ENCODE data around the gene MAPK1IP1L.

The MAPK1IP1L gene

DNA sequence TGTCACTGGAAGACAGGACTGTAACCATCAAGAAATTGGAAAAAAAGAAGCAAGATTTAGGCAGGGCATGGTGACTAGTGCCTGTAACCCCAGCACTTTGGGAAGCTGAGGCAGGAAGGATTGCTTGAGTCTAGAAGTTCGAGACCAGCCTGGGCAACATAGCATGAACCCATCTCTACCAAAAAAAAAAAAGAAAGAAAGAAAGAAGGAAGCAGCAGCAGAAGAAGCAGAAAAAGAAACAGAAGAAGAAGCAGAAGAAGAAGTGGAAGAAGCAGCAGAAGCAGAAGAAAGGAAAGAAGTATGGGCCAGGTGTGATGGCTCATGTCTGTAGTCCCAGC is 47.1 kb downstream of the MAPK1IP1L start:
- DNase-seq = no peak

DNA sequence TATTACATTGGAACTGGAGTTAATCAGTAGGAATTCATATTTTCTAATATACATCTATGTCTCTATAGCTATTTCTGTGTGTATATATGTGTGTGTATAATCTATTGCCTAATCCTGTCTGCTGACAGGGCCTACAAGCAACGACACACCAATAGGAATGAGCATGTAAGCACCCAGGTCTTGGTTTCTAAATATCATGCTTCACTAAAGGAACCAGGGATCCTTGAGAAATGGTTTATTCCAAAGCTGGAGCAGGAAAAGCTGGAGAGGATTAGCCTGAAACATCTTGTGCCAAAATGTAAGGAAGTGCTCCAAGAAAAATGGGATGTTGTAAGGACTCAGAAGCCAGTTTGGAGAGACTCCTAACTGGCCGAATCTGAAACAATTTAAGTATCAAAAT is 48.3 kb downstream of the MAPK1IP1L start:
- DNase-seq = no peak

DNA sequence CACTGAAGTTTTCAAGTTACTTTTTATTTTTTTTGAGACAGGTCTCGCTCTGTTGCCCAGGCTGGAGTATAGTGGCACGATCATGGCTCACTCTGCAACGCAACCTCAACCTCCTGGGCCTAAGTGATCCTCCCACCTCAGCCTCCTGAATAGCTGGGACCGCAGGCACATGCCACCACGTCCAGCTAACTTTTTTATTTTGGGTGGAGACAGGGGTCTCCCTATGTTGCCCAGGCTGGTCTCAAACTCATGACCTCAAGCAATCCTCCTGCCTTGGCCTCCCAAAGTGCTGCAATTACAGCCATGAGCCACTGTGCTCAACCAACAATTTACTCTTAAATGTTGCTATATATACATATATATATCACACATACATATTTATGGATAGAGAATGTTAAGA is 50.3 kb downstream of the MAPK1IP1L start:
- DNase-seq = no peak

DNA sequence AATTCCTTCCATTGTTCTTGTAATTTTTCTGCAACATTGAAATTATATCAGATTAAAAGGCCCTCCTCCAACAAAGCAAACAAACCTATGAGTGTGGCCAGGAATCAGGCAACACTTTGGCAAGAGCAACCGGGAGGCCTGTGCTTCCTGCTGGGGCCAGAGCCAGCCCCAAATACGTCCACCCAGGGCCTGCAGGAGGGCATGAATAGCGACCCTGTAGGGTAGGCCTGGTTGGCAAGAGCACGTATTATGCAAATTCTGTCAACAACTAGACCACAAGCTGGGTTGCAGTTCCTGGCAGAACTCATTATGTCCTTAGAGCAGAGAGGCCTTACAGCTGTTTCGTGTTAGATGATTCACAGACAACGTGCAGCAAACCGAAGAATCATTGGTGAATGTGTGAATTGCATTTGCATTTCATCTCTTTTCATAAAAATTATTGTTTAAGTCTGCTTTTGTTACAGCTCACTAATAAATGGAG is 50.7 kb downstream of the MAPK1IP1L start:
- peak; percentile 90 for DNase-seq

DNA sequence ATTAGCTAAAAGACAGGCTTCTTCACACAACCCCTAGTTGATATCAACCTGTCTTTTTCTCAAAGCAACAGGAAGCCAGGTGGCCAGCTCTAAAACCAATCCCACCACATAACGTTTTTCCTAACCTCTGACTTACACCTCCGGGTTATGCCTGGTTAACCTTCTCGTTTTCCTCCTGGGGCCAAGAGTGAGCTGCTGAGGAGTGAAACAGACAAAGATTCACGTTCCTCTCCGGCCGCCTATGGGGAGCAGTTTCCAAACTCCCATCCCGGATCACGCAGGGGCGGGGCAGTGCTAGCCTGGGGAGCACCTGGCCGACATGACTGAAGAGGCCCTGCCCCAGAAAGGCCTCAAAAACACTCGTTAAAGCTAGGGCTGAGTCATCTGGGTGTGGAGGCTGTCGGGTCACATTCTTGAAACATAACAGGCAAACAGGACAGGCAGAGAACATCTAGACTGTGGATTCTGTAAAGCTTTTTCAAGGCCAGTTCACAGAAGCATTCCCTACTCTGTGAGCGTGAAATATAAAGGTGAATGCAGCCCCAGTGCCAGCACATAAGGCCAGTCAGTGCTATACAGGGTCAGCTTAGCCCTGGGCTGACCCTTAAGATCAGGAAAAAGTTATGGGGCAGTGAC is 51.7 kb downstream of the MAPK1IP1L start:
- DNase-seq = peak; percentile 83

DNA sequence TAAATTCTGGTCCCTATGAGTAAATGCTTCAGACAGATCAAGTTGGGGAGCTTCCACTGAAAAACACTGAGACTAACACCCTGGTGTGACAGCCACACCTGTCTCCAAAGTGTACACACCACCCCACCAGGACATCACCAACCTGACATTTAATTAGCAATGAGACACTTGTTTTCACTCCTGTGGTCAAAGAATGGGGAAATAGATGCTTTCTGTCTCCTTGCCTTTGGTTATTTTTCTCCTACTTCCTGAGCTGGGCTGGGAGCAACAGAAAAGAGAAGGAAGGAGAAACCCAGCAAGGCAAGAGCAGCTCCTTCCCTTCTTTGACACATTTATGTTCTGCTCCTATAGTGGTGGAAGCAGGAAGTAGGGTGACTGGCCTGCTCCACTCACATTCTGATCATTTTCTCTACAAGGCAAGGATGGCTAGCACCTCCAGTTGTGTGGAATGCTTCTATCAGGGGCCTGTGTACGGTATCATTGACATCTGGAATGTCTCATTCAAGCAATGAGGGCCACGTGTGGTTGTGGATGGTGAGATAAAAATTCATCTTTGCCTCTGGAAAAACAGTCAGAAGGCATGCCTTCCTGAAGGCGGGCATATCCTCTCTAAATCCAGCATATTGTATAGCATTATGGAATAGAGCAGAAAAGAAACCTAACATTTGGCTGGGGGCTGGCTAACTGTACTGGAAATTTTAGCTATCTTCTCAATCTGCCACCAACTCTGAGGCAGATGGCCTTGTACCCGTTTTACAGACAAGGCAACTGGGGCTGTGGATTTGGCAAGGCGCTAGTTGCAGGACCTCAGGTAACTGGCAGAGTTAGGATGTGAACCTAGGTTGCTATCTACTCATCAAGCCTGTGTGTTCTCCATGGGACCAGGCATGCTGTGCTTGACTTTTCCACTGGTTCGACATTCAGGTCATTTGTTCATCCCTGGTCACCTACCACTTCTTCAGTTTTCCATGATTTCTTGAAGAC is 52.8 kb downstream of the MAPK1IP1L start:
- no peak for DNase-seq

DNA sequence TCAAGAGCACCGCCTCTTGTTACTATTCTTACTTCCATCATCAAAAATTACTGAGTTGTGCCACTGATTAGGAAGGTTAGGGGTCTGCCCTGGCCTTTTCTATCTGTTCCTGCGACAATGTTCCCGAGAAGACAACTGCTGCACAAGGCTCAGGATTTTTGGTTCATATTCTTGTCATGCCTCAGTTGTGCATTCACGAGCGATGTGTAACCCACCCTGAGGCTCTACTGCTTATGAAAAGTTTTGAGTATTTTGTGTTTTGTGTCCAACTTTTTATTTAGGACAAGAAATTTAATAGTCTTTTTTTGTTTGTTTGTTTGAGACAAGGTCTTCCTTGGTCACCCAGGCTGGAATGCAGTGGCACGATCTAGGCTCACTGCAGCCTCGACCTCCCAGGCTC is 54.5 kb downstream of the MAPK1IP1L start:
- no peak for DNase-seq

DNA sequence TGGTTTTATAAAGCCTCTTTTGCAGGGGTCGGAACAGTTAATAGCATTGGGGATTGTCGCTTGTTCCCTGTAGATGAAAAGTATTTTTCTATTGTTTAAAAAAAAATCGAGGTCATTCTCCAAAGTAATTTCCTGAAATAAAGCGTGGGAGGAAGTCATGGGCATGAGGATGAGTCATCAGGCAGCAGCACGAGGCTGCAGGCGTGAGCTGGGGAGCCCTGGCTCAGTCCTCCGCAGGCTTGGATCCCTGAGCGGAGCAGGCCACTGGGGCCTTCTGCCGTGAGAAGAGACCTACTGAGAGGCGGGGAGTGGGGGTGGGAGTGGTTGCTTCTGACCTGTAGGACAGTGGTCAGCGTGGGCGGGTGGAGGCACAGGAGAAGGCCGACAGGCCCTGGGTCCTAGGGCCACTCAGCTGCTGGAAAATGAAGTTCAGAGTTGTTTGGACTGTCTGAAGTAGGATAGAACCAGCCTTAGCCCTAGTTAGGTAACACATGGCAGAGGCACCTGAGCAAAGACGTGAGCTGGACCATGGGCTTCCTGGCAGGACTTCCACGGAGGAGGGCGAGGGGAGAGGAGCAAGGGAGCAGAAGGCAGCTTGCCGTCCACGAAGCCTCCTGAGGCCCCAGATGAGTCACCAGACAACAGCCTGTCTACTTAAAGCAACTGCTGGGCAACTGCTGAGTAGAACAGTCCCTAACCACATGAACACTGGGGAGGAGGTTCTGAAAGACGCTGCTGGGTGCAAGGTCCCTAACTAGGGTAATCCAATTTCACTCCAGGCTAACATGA is 56.5 kb downstream of the MAPK1IP1L start:
- peak; percentile 81 for DNase-seq

DNA sequence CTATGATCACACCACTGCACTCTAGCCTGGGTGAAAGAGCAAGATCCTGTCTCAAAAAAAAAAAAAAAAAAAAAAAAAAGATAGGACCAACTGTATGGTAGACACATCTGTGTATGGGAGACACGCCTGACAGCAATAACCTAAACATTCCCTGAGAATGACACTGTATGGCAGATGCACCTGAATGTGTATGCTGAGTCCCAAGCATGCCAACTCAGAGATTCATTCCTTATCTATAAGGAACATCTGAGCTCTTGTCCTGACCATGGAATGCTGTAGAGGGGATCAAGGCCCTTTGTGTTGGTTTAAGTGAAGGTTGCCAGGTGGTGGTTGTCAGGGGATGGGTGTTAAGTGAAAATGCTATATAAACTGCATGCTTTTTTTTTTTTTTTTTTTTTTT is 58.4 kb downstream of the MAPK1IP1L start:
- DNase-seq = no peak

DNA sequence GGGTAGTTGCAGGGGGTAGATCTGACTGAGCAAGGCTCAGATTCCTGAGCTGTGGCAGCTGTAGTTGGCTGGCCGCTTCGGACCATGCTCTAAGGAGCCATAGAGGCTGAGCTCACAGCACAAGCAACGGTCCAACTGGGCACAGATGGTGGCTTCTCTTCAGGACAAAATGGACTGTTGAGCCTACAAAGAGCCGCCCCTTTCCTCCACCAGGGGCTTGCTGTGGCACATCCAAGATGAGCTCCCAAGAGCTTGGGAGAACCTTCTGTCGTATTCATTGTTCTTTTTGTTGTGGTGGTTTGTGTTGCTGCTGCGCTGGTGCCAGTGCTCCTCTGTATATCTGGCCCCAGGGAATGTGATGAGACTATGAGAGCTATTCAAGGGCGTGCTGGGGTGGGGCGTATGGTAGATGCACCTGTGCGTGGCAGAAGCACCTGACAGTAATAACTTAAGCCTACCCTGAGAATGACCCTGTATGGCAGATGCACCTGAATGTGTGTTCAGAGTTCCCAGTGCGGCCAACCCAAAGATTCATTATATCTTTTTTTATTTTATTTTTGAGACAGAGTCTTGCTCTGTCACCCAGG is 59.8 kb downstream of the MAPK1IP1L start:
- DNase-seq = no peak

DNA sequence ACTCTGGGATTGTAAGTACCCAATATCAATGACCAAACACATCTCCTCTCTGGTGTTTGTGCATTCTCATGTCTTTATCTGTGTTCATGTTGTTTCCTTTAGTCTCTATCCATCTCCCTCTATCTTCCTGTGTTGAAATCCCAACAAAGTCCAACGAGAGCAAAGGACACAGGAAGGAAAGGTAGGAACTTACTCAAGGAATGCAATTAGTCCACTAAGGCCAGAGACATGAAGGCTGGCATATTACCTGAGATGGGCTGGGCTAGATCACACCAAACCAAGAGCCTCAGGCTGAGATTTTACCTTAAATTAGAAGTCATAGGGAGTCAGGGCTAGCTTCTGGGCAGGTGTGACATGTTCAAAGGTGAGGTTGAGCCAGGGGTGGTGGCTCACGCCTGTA is 63.3 kb downstream of the MAPK1IP1L start:
- no peak for DNase-seq

DNA sequence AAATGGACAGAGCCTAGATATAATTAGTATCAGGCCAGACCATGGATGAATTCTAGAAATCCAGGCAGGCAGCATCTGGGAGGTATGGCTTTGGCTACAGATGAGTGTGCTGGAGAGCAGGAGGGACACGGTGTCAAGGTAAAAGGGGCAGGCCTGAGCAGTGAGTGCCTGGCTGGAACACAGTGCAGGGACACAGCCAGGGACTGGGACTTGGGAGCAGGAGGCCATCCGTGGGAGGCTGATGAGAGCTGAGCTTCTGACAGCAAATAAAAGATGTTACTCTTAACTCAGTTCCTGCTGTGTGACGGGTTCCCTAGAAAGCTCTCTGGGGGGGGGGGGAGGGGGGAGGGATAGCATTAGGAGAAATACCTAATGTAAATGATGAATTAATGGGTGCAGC is 64.0 kb downstream of the MAPK1IP1L start:
- no peak for DNase-seq

DNA sequence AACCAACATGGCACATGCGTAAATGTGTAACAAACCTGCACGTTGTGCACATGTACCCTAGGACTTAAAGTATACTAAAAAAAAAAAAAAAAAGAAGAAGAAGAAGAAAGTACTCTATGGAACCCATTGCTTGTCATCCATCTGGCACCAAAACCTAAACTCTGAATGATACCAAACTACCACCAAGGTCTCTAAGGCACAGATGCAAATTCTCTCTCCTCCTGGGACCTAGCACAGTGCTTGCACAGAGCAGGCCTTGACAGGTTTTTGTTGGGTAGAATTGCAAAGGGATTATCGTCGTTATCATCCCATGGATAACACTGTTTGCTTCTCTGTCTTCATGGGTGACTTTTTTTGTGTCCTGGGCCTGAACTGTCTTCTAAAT is 64.4 kb downstream of the MAPK1IP1L start:
- no peak for DNase-seq

DNA sequence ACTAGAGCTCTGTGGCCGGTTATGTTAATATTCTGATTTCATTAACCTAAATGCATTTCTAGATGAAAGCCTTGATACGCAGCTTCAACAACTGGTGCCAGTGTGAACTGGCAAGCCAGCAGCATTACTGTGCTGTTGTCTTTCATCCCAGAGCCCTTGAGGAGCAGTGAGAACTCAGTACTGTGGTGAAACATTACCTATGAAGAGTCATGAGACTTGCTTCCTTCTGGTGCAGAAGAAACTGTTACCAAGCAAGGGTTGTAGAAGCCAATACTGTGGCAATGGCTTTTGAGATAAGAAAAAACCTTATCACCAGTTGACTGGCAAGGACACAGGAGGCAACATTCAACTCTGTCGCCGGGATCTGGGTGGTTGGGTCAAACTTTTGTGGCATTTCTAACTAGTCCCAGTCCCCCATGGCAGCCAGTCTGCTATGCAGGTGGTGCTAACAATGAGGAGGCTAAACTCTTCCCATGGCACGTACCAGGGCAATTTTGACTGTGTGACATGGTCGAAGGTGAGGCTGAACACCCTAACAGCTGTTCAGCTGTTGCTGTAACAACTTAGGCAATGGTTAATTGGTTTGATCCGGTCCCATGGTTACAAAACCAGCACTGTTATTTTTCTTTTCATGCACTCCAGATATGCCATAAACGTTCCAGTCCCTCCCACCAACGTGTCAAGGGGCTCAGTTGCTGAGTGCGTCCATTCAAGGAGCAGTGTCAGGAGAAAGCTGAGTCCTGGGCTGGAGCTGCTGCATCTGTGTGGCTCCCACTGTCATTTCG is 65.0 kb downstream of the MAPK1IP1L start:
- DNase-seq = no peak

DNA sequence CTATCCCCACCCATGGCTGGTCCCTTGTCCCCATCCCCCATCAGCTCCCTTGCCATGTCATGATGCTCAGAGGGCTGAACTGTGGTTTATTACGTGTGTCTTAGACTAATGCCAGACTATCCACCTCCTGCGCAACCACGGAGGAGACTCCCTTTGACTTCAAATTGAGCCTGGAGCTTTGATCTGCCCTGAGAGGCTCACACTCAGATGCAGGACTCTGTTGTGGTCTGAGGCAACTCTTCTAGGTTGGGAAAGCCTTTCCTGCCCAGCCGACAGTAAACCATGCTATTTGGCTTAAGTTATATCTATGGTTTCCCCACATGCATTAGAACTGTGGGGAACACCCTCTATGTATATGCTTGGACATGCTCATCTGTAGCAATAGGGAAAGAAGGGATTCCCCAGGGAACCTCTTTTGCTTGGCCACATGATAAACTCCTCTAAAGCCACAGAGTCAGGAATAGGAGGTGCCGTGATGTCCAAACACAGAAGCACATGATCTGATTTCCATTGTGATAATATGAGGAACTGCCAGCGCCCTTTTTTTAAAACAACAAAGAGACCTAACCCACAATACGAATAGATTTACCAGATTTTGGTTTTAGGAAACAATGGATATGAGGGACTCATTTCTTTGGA is 66.5 kb downstream of the MAPK1IP1L start:
- no peak for DNase-seq

DNA sequence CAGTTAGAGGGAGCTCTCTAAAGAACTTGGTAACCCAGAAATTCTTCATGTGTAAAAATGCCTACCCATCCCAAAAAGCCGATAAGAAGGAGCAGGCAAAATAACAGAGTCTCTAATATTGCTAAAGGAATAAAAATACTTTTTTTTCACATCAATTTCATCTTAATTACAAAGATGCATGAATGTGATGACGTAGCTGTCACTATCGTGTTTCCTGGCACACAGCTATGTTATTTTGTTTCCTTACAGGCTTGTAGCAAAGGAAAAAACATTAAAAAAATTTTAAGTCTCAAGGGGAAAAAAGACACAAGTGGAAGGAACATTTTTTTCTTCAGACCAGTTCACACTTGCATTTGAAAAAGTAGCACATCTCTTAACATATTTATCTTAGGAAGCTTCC is 67.3 kb downstream of the MAPK1IP1L start:
- no peak for DNase-seq

Data from activated CD4-positive, alpha-beta T cell treated with anti-CD3 and anti-CD28 coated beads, Interleukin-2, Interleukin-6, amounts not matched to agents 100 ng/mL and 50 ng/mL, durations not matched to agents 16 hours and 8 hours (primary cell).